Neutrophil (primary cell): ENCODE measurements around the gene CD300C.

ENCODE experiments used
- H3K27ac ChIP-seq: fragments of 200-600 bp; sonication (generic); 2 replicates; pipeline ENCODE4 v1.5.1; 2016; ENCODE audit warnings: mild to moderate bottlenecking, moderate library complexity
- H3K27me3 ChIP-seq: fragments of 200-600 bp; sonication (generic); 2 replicates; pipeline ENCODE4 v1.6.0; 2016; ENCODE audit warnings: mild to moderate bottlenecking
- H3K36me3 ChIP-seq: fragments of 200-600 bp; sonication (generic); 2 replicates; pipeline ENCODE4 v1.5.1; 2017
- H3K4me1 ChIP-seq, 2 experiments: fragments of 200-600 bp in 1 of 2; sonication (generic) in 1 of 2; 1 replicate in 1 of 2; 2 replicates in 1 of 2; pipeline versions ENCODE4 v1.5.1 to v1.6.1; 2013 to 2016; ENCODE audit warnings: low read depth in 1 of 2, low read length in 1 of 2, mild to moderate bottlenecking in 1 of 2, moderate library complexity in 1 of 2; ENCODE audit not compliant: control insufficient read depth in 1 of 2, insufficient read depth in 1 of 2
- H3K4me3 ChIP-seq, 2 experiments: fragments of 200-600 bp in 1 of 2; sonication (generic) in 1 of 2; 1 replicate in 1 of 2; 2 replicates in 1 of 2; pipeline ENCODE4 v1.5.1; 2013 to 2016; ENCODE audit warnings: low read depth in 1 of 2, low read length in 1 of 2, mild to moderate bottlenecking in 1 of 2, moderate library complexity in 1 of 2
- H3K9me3 ChIP-seq: fragments of 200-600 bp; sonication (generic); 2 replicates; pipeline ENCODE4 v1.5.1; 2016
- TF ChIP-seq, protein P1 (sequence below): fragments of 200-600 bp; sonication (generic); IDR thresholded peaks from 2 replicates; pipeline ENCODE4 v1.5.1; 2016; ENCODE audit warnings: antibody characterized with exemption

The CD300C gene

DNA sequence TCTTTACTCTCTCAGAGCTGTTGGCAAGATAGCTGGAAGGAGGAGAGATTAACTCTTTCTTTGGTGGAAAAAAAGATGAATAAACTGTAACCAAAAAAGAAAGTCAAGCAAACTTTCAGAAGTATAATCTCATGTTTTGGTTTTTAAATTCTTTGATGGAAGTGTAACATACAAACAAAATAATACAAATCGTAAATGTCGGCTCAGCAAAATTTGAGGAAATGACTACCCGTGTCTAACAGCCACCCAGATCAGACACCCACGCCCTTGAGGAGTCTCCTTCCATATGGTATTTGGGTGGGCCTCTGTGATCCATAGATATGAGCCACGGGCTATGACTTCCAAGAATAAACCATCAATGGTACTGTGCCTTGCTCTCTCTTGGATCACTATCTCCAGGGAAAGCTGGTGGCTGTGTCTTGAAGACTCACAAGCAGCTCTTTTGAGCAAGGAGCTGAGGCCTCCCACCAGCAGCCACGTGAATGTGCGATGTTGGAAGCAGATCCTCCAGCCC is 9.6 kb upstream of the CD300C start:
- Histone ChIP-seq H3K36me3 (no peaks in the 10 kb centered on the region), H3K4me3 (no peak overlapping the region), H3K27me3 (peaks cover 14% of the 10 kb centered on the region), H3K9me3 (no peaks in the 10 kb centered on the region), H3K27ac (no peak overlapping the region), H3K4me1 (no peaks in the 10 kb centered on the region)
- TF ChIP-seq, protein P1, sequence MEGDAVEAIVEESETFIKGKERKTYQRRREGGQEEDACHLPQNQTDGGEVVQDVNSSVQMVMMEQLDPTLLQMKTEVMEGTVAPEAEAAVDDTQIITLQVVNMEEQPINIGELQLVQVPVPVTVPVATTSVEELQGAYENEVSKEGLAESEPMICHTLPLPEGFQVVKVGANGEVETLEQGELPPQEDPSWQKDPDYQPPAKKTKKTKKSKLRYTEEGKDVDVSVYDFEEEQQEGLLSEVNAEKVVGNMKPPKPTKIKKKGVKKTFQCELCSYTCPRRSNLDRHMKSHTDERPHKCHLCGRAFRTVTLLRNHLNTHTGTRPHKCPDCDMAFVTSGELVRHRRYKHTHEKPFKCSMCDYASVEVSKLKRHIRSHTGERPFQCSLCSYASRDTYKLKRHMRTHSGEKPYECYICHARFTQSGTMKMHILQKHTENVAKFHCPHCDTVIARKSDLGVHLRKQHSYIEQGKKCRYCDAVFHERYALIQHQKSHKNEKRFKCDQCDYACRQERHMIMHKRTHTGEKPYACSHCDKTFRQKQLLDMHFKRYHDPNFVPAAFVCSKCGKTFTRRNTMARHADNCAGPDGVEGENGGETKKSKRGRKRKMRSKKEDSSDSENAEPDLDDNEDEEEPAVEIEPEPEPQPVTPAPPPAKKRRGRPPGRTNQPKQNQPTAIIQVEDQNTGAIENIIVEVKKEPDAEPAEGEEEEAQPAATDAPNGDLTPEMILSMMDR, result no peak

DNA sequence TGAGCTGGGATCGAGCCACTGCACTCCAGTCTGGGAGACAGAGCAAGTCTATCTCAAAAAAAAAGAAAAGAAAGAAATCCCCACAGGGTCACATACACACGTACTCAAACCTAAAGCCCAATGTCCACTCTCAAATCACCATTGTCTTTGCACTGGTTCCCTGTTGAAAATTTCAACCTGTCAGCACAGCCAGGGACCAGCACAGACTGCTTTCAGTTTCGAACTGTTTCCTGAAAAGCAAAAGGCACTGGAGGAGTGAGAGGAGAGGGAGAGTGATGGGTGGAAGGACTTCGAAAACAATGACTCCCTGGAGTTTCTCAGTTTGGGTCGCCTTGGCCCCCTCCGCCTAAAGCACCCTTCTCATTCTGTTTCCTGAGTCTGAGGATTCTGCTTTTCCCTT is 9.0 kb upstream of the CD300C start:
- TF ChIP-seq, protein P1, result no peak
- no peak overlapping the region for H3K4me3 ChIP-seq
- no peaks in the 10 kb centered on the region for H3K4me1 ChIP-seq
- no peaks in the 10 kb centered on the region for H3K36me3 ChIP-seq
- H3K27ac ChIP-seq, result no peak overlapping the region
- H3K27me3 ChIP-seq, result peaks cover 14% of the 10 kb centered on the region
- no peaks in the 10 kb centered on the region for H3K9me3 ChIP-seq

DNA sequence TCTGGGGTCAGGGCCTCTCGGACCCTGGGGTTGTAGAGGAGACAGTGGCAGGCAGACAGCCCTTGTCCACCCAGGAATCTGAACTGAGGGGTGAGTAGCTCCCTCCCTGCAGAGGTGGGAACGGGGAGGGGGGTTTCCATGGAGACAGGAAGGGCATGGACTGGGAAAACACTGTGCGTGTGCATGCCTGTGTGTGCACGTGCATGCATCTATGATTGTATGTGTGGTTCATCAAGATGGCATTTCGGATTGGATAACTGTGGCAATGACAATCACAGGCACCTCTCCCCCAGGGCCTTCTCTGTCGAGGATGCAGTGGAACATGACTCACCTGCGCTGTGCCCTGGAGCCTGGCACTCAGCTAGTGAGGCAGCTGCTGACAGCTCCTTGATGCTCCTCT is 6.1 kb upstream of the CD300C start:
- no peaks in the 10 kb centered on the region for H3K4me1 ChIP-seq
- H3K9me3 ChIP-seq, result no peaks in the 10 kb centered on the region
- H3K27ac ChIP-seq, result no peak overlapping the region
- no peak overlapping the region for H3K4me3 ChIP-seq
- TF ChIP-seq, protein P1, result no peak
- no peaks in the 10 kb centered on the region for H3K36me3 ChIP-seq
- peaks cover 1% of the 10 kb centered on the region for H3K27me3 ChIP-seq

- no peaks in the 10 kb centered on the region for H3K9me3 ChIP-seq
- TF ChIP-seq, protein P1, result no peak
- no peaks in the 10 kb centered on the region for H3K27me3 ChIP-seq
- peaks cover 0 to 4% of the 10 kb centered on the region in 2 experiments for H3K4me1 ChIP-seq
- no peak overlapping the region for H3K4me3 ChIP-seq
- H3K27ac ChIP-seq, result no peak overlapping the region
- no peaks in the 10 kb centered on the region for H3K36me3 ChIP-seq
Observed at GRCh38 chr17:74550602-74551001, 4.7 kb upstream of the CD300C start.

DNA sequence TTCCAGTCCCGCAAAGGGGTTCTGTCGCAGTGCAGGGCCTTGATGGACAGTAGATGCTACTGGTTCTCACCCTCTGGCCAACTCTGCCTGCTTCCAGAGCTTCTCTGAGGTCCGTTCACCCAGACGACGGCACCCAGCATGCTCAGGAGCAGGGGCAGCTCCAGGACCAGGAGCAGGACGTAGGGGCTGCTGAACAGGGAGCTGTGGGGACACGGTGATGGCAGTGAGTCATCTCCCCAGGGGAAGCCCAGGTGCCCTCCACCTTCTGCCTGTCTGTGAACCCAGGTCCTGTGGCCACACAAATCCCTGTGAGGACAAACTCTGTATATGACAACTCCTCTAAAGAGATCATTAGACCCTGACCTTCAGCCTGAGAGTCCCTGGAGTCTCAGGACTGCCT is 3.4 kb upstream of the CD300C start:
- TF ChIP-seq, protein P1, result no peak
- H3K27me3 ChIP-seq, result no peaks in the 10 kb centered on the region
- H3K9me3 ChIP-seq, result no peaks in the 10 kb centered on the region
- no peak overlapping the region for H3K27ac ChIP-seq
- no peaks in the 10 kb centered on the region for H3K36me3 ChIP-seq
- H3K4me1 ChIP-seq, result peaks cover 0 to 7% of the 10 kb centered on the region in 2 experiments
- no peak overlapping the region for H3K4me3 ChIP-seq

GRCh38 chr17:74547736-74548135 is 1.8 kb upstream of the CD300C start:
- TF ChIP-seq, protein P1, result no peak
- H3K27ac ChIP-seq, result no peak overlapping the region

More at GRCh38 chr17:74547736-74548135, 1.8 kb upstream of the CD300C start:
- Histone ChIP-seq H3K4me3 (no peak overlapping the region), H3K36me3 (no peaks in the 10 kb centered on the region), H3K27me3 (no peaks in the 10 kb centered on the region), H3K4me1 (peaks cover 0 to 7% of the 10 kb centered on the region in 2 experiments), H3K9me3 (no peaks in the 10 kb centered on the region)
